SK-N-SH (cell line): ENCODE results near the gene SLC22A13. TPM values are rescaled to one million over a fixed set of nuclear protein-coding genes. Genes with fewer than 3 reads are reported as not detected.

Experiments
- CTCF ChIA-PET: fragments of 300-600, 350-600 bp; formaldehyde crosslinking; extraction: SDS; loops from one replicate; lab custom pipeline; 2021; lab: Yijun Ruan, JAX
- POLR2A ChIA-PET: fragments of 350-600 bp; sonication (Branson Sonifier 250); formaldehyde crosslinking; extraction: SDS; loops from one replicate; lab custom pipeline; 2020; ENCODE audit warnings: antibody characterized with exemption, inconsistent platforms; lab: Yijun Ruan, JAX
- DNase-seq: peaks from one replicate; pipeline ENCODE4 v3.0.0; 2012
- H2AFZ ChIP-seq: fragments of 200-600 bp; sonication (generic); 2 replicates; pipeline ENCODE4 v1.8.1; 2016; ENCODE audit warnings: antibody characterized with exemption, mild to moderate bottlenecking, low read depth
- H3F3A ChIP-seq: fragments of 200-600 bp; sonication (generic); replicated peaks from 2 replicates; pipeline ENCODE3; 2016; ENCODE audit warnings: antibody characterized with exemption, mild to moderate bottlenecking; ENCODE audit not compliant: insufficient read depth
- H3K27ac ChIP-seq, 2 experiments: fragments of 200-500 bp in 1 of 2; fragments of 200-600 bp in 1 of 2; sonication (Bioruptor generic) in 1 of 2; sonication (generic), shearing (Covaris generic) in 1 of 2; 2 replicates each; pipeline versions ENCODE4 v1.5.1 to v1.6.1; 2014 to 2016; ENCODE audit warnings: low read depth in 2 of 2, inconsistent platforms in 1 of 2, low read length in 1 of 2, mild to moderate bottlenecking in 1 of 2, mixed read lengths in 1 of 2
- H3K27me3 ChIP-seq: fragments of 200-600 bp; sonication (generic), shearing (Covaris generic); 2 replicates; pipeline ENCODE4 v1.6.1; 2016; ENCODE audit warnings: mixed run types; ENCODE audit not compliant: insufficient read depth
- H3K36me3 ChIP-seq, 2 experiments: fragments of 200-500 bp in 1 of 2; fragments of 200-600 bp in 1 of 2; sonication (Bioruptor generic) in 1 of 2; sonication (generic) in 1 of 2; replicated peaks in 1 of 2; 2 replicates each; pipeline versions ENCODE3 to v1.5.1; 2014 to 2016; ENCODE audit warnings: low read length in 1 of 2, mild to moderate bottlenecking in 1 of 2; ENCODE audit not compliant: insufficient read depth in 2 of 2, control insufficient read depth in 1 of 2
- H3K4me1 ChIP-seq, 2 experiments: fragments of 200-500 bp in 1 of 2; fragments of 200-600 bp in 1 of 2; sonication (Bioruptor generic) in 1 of 2; sonication (generic), shearing (Covaris generic) in 1 of 2; 2 replicates each; pipeline versions ENCODE4 v1.5.1 to v1.6.1; 2014 to 2016; ENCODE audit warnings: low read depth in 1 of 2, low read length in 1 of 2, mixed run types in 1 of 2; ENCODE audit not compliant: insufficient read depth in 2 of 2, control insufficient read depth in 1 of 2
- H3K4me2 ChIP-seq: fragments of 200-600 bp; sonication (generic), shearing (Covaris generic); 2 replicates; pipeline ENCODE4 v1.6.1; 2017; ENCODE audit warnings: mixed run types
- H3K4me3 ChIP-seq, 2 experiments: fragments of 200-500 bp in 1 of 2; fragments of 200-600 bp in 1 of 2; sonication (Bioruptor generic) in 1 of 2; sonication (generic), shearing (Covaris generic) in 1 of 2; 2 replicates each; pipeline versions ENCODE4 v1.5.1 to v1.8.1; 2014 to 2016; ENCODE audit warnings: low read depth in 2 of 2, inconsistent platforms in 1 of 2, low read length in 1 of 2, mild to moderate bottlenecking in 1 of 2, mixed read lengths in 1 of 2, moderate library complexity in 1 of 2
- H3K79me2 ChIP-seq: fragments of 200-600 bp; sonication (generic); 2 replicates; pipeline ENCODE4 v1.8.1; 2017; ENCODE audit warnings: mild to moderate bottlenecking; ENCODE audit not compliant: insufficient read depth
- H3K9ac ChIP-seq: fragments of 200-600 bp; sonication (generic); 2 replicates; pipeline ENCODE4 v1.6.1; 2017; ENCODE audit warnings: mixed run types
- H3K9me2 ChIP-seq: fragments of 200-600 bp; sonication (generic); 2 replicates; pipeline ENCODE4 v1.6.1; 2017; ENCODE audit warnings: mixed run types
- H3K9me3 ChIP-seq: fragments of 200-600 bp; sonication (generic); 2 replicates; pipeline ENCODE4 v1.6.1; 2017; ENCODE audit warnings: mixed run types, mild to moderate bottlenecking, moderate library complexity
- H4K20me1 ChIP-seq: fragments of 200-600 bp; sonication (generic); 2 replicates; pipeline ENCODE4 v1.6.1; 2017; ENCODE audit warnings: mild to moderate bottlenecking, mixed run types; ENCODE audit not compliant: insufficient read depth
- ELF1 ChIP-seq: IDR thresholded peaks from 2 replicates; pipeline ENCODE4 v1.4.0; 2012
- EP300 ChIP-seq, 2 experiments: IDR thresholded peaks; 2 replicates each; pipeline versions ENCODE4 v1.4.0 to v1.6.1; 2012; ENCODE audit warnings: borderline replicate concordance in 1 of 2, low read depth in 1 of 2, low read length in 1 of 2
- EZH2phosphoT487 ChIP-seq: fragments of 200-600 bp; sonication (generic); IDR thresholded peaks from 2 replicates; pipeline ENCODE4 v1.6.1; 2017; ENCODE audit warnings: low read depth, mixed run types, mild to moderate bottlenecking, antibody characterized with exemption, moderate library complexity, borderline replicate concordance
- FOSL2 ChIP-seq: IDR thresholded peaks from 2 replicates; pipeline ENCODE4 v1.4.0; 2012; ENCODE audit warnings: low read depth, mild to moderate bottlenecking, moderate library complexity, borderline replicate concordance
- FOXM1 ChIP-seq: IDR thresholded peaks from 2 replicates; pipeline ENCODE4 v1.4.0; 2012; ENCODE audit warnings: low read depth, mild to moderate bottlenecking
- GATA2 ChIP-seq: sonication (generic); formaldehyde crosslinking; IDR thresholded peaks from 2 replicates; pipeline ENCODE4 v1.5.0; 2020; ENCODE audit warnings: mild to moderate bottlenecking, missing genetic modification reagents
- JUND ChIP-seq: IDR thresholded peaks from 2 replicates; pipeline ENCODE4 v1.4.0; 2012
- MEF2A ChIP-seq: IDR thresholded peaks from 2 replicates; pipeline ENCODE4 v1.4.0; 2012; ENCODE audit warnings: low read depth, borderline replicate concordance
- NFIC ChIP-seq: IDR thresholded peaks from 2 replicates; pipeline ENCODE4 v1.4.0; 2012; ENCODE audit warnings: borderline replicate concordance
- POLR2AphosphoS5 ChIP-seq: IDR thresholded peaks from 2 replicates; pipeline ENCODE4 v1.6.1; 2012; ENCODE audit warnings: low read depth, low read length
- RAD21 ChIP-seq: IDR thresholded peaks from 2 replicates; pipeline ENCODE4 v1.6.1; 2012; ENCODE audit warnings: mild to moderate bottlenecking, low read length
- RCOR1 ChIP-seq: fragments of 150-350 bp; IDR thresholded peaks from 2 replicates; pipeline ENCODE4 v1.6.1; 2017; ENCODE audit warnings: antibody characterized with exemption, low read length
- RFX5 ChIP-seq: IDR thresholded peaks from 2 replicates; pipeline ENCODE4 v1.6.1; 2012; ENCODE audit warnings: mild to moderate bottlenecking, improper control_type of control experiment, low read length
- RXRA ChIP-seq: IDR thresholded peaks from 2 replicates; pipeline ENCODE4 v1.4.0; 2012; ENCODE audit warnings: low read depth, mild to moderate bottlenecking, borderline replicate concordance
- SMC3 ChIP-seq: IDR thresholded peaks from 2 replicates; pipeline ENCODE4 v1.6.1; 2012; ENCODE audit warnings: low read depth, low read length, improper control_type of control experiment
- TAF1 ChIP-seq: IDR thresholded peaks from 2 replicates; pipeline ENCODE4 v1.6.1; 2012; ENCODE audit warnings: low read depth, mild to moderate bottlenecking, low read length, moderate library complexity, borderline replicate concordance
- TCF12 ChIP-seq: IDR thresholded peaks from 2 replicates; pipeline ENCODE4 v1.4.0; 2012
- YY1 ChIP-seq: IDR thresholded peaks from 2 replicates; pipeline ENCODE4 v1.4.0; 2012; ENCODE audit warnings: low read depth, mild to moderate bottlenecking
- WGBS: methylation state at CpG from one replicate; pipeline ENCODE4 v1.1.6; 2017; ENCODE audit warnings: low lambda C conversion rate; 5-methylcytosine and 5-hydroxymethylcytosine counted together
- polyA plus RNA-seq, 3 experiments: library from polyadenylated mRNA; depleted of rRNA; stranded (reverse); fragments of >200 nt; gene quantifications; 2 replicates each; pipeline ENCODE4 v1.2.3, GENCODE V29; 2012
- TF ChIP-seq, protein P1 (sequence below): fragments of 150-350 bp; IDR thresholded peaks from 2 replicates; pipeline ENCODE4 v1.6.1; 2016; ENCODE audit warnings: mild to moderate bottlenecking, low read depth, low read length
- TF ChIP-seq, protein P2 (sequence below): IDR thresholded peaks from 2 replicates; pipeline ENCODE4 v1.4.0; 2012; ENCODE audit warnings: low read depth, borderline replicate concordance

SLC22A13 gene
- polyA plus RNA-seq, 1 of the 3 experiments (the other 2 are of a cell fraction), result 0.08 TPM

DNA sequence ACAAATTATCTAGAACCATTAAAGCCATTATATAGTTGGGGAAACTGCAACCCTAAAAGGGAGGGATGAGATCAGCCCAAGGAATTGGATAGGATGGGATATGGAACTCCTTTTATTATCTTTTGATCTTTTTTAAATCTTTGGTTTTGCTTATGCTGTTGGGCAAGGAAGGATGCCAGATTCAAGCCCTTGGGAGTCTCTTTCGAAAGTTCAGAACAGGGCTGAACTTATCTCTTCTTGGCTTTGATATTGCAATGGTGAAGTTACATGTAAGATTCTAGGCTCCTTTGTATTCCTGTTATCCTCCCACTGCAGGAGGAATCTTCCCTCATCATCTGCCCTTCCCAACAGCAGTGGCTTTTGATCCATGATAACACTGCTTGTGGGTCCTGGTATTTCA, 10.0 kb upstream of the SLC22A13 start:
- peaks cover 60 to 63% of the 10 kb centered on the region in 2 experiments for H3K36me3 ChIP-seq
- H3K27ac ChIP-seq, result no peak overlapping the region
- no peaks in the 10 kb centered on the region for H4K20me1 ChIP-seq
- peaks cover 4% of the 10 kb centered on the region for H3F3A ChIP-seq
- H3K9ac ChIP-seq, result no peak overlapping the region
- no peak for DNase-seq
- no peaks in the 10 kb centered on the region; a peak in 1 of 4 replicates for H3K4me1 ChIP-seq
- no peaks in the 10 kb centered on the region for H3K27me3 ChIP-seq
- no peak for TF ChIP-seq EZH2phosphoT487
- no peak for TF ChIP-seq FOXM1
- no peak for TF ChIP-seq TAF1
- no peak for TF ChIP-seq MEF2A
- TF ChIP-seq, protein P1, sequence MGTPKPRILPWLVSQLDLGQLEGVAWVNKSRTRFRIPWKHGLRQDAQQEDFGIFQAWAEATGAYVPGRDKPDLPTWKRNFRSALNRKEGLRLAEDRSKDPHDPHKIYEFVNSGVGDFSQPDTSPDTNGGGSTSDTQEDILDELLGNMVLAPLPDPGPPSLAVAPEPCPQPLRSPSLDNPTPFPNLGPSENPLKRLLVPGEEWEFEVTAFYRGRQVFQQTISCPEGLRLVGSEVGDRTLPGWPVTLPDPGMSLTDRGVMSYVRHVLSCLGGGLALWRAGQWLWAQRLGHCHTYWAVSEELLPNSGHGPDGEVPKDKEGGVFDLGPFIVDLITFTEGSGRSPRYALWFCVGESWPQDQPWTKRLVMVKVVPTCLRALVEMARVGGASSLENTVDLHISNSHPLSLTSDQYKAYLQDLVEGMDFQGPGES, result no peak
- no peak for TF ChIP-seq JUND
- H3K9me3 ChIP-seq, result no peaks in the 10 kb centered on the region
- H2AFZ ChIP-seq, result no peak overlapping the region
- no peak overlapping the region for H3K4me2 ChIP-seq
- H3K79me2 ChIP-seq, result peaks cover 5% of the 10 kb centered on the region; the same call in 1 of the 2 replicates
- CTCF ChIA-PET, result interaction anchor here (0.7 to 3.0 kb wide), 3 partner anchors 8 to 91 kb away, joined by 3 to 8 read pairs (median 4); partner anchors contain the start of gene XYLB
- no peak overlapping the region for H3K4me3 ChIP-seq
- POLR2A ChIA-PET, result no interaction called here
- no peaks in the 10 kb centered on the region for H3K9me2 ChIP-seq
- WGBS, result 100% methylated on average over 1 of the region's 1 CpG

DNA sequence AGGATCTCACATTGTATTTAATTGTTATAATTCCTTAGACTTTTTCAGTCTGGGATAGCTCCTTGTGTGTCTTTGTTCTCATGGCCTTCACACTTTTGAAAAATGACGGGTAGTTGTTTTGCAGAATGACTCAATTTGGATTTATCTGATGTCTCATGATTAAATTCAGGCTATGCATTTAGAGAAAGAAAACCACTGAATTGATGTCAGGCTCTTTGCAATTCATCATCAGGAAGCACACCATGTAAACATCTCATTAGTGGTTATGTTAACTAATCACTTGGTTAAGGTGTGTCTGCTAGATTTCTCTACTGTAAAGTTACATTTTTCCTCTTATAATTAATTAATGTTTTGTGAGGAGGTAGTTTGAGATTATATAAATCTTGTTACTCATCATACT, 8.0 kb upstream of the SLC22A13 start:
- H3K4me3 ChIP-seq, result no peak overlapping the region
- H3K4me2 ChIP-seq, result no peak overlapping the region
- H3K9me2 ChIP-seq, result no peaks in the 10 kb centered on the region
- CTCF ChIA-PET, result interaction anchor here (3.0 kb wide), 1 partner anchor 89 kb away, joined by 8 read pairs; the partner anchor contains the start of gene XYLB
- no peaks in the 10 kb centered on the region for H3K9me3 ChIP-seq
- no peak for TF ChIP-seq RAD21
- no peak for TF ChIP-seq POLR2AphosphoS5
- no peak for TF ChIP-seq NFIC
- TF ChIP-seq EZH2phosphoT487, result no peak
- no peak for TF ChIP-seq YY1
- TF ChIP-seq FOSL2, result no peak
- no peak for TF ChIP-seq EP300 (IDR thresholded peaks at IDR 0.05; ENCODE audit: borderline replicate concordance in 1 of 2, low read depth in 1 of 2, low read length in 1 of 2)
- TF ChIP-seq RCOR1, result no peak
- TF ChIP-seq TCF12, result no peak
- no peak for TF ChIP-seq SMC3
- no peak for TF ChIP-seq RXRA
- TF ChIP-seq RFX5, result no peak
- TF ChIP-seq ELF1, result no peak
- no peak for TF ChIP-seq GATA2 (CRISPR knock-in tag)
- TF ChIP-seq, protein P1, result no peak
- no peak for TF ChIP-seq JUND
- TF ChIP-seq, protein P2, sequence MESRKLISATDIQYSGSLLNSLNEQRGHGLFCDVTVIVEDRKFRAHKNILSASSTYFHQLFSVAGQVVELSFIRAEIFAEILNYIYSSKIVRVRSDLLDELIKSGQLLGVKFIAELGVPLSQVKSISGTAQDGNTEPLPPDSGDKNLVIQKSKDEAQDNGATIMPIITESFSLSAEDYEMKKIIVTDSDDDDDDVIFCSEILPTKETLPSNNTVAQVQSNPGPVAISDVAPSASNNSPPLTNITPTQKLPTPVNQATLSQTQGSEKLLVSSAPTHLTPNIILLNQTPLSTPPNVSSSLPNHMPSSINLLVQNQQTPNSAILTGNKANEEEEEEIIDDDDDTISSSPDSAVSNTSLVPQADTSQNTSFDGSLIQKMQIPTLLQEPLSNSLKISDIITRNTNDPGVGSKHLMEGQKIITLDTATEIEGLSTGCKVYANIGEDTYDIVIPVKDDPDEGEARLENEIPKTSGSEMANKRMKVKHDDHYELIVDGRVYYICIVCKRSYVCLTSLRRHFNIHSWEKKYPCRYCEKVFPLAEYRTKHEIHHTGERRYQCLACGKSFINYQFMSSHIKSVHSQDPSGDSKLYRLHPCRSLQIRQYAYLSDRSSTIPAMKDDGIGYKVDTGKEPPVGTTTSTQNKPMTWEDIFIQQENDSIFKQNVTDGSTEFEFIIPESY, result no peak
- no peak overlapping the region for H2AFZ ChIP-seq
- WGBS, result 56% methylated on average over 1 of the region's 1 CpG
- no peak overlapping the region for H3K27ac ChIP-seq
- no peaks in the 10 kb centered on the region; a peak in 1 of 4 replicates for H3K4me1 ChIP-seq
- H3K79me2 ChIP-seq, result peaks cover 5% of the 10 kb centered on the region; the same call in 1 of the 2 replicates
- no peaks in the 10 kb centered on the region for H3K27me3 ChIP-seq
- no peaks in the 10 kb centered on the region for H4K20me1 ChIP-seq
- DNase-seq, result no peak
- POLR2A ChIA-PET, result no interaction called here
- H3K9ac ChIP-seq, result no peak overlapping the region
- peaks cover 43 to 45% of the 10 kb centered on the region in 2 experiments for H3K36me3 ChIP-seq
- peaks cover 4% of the 10 kb centered on the region for H3F3A ChIP-seq
